HS-5 (cell line): ENCODE data around the gene ARHGAP31.
A peak's percentile ranks its signal among the peaks of the same experiment; 100 is the strongest.
"Not testable (repeated sequence)": the region's sequence is repeated elsewhere in the genome, so short reads cannot be mapped to it uniquely, and the experiment has no call there.

ENCODE experiments used
- DNase-seq: peaks from one replicate; pipeline ENCODE4 v3.0.0-alpha.2; 2012; ENCODE audit warnings: low read depth

ARHGAP31 gene

GRCh38 chr3:119322021-119322834 is 28.0 kb downstream of the ARHGAP31 start:
- DNase-seq, result peak; percentile 25

GRCh38 chr3:119322835-119323722 is 28.9 kb downstream of the ARHGAP31 start:
- DNase-seq, result peak; percentile 44

- no peak for DNase-seq
Observed at GRCh38 chr3:119323723-119324085, 29.5 kb downstream of the ARHGAP31 start.

- no peak for DNase-seq
Observed at GRCh38 chr3:119324899-119325298, 30.7 kb downstream of the ARHGAP31 start.

GRCh38 chr3:119326976-119327375 is 32.8 kb downstream of the ARHGAP31 start:
- no peak for DNase-seq

GRCh38 chr3:119329551-119329950 is 35.4 kb downstream of the ARHGAP31 start:
- no peak for DNase-seq

- DNase-seq, result no peak
Observed at GRCh38 chr3:119330181-119330580, 36.0 kb downstream of the ARHGAP31 start.

GRCh38 chr3:119330858-119331257 is 36.7 kb downstream of the ARHGAP31 start:
- no peak for DNase-seq

GRCh38 chr3:119331661-119332060 is 37.5 kb downstream of the ARHGAP31 start:
- DNase-seq, result no peak

GRCh38 chr3:119333773-119334509 is 39.8 kb downstream of the ARHGAP31 start:
- no peak for DNase-seq

GRCh38 chr3:119336823-119337222 is 42.6 kb downstream of the ARHGAP31 start:
- DNase-seq, result no peak

- DNase-seq, result not testable (repeated sequence)
Observed at GRCh38 chr3:119337407-119337806, 43.2 kb downstream of the ARHGAP31 start.

- no peak for DNase-seq
Observed at GRCh38 chr3:119338754-119339153, 44.6 kb downstream of the ARHGAP31 start.

GRCh38 chr3:119340014-119340413 is 45.8 kb downstream of the ARHGAP31 start:
- no peak for DNase-seq

GRCh38 chr3:119340446-119340845 is 46.3 kb downstream of the ARHGAP31 start:
- DNase-seq, result no peak

- DNase-seq, result no peak
Observed at GRCh38 chr3:119342176-119342575, 48.0 kb downstream of the ARHGAP31 start.

GRCh38 chr3:119343719-119344118 is 49.5 kb downstream of the ARHGAP31 start:
- no peak for DNase-seq

GRCh38 chr3:119346076-119346496 is 51.9 kb downstream of the ARHGAP31 start:
- DNase-seq, result no peak

GRCh38 chr3:119347036-119347435 is 52.9 kb downstream of the ARHGAP31 start:
- DNase-seq, result no peak

- no peak for DNase-seq
Observed at GRCh38 chr3:119349354-119350041, 55.3 kb downstream of the ARHGAP31 start.

GRCh38 chr3:119350114-119350513 is 55.9 kb downstream of the ARHGAP31 start:
- no peak for DNase-seq

GRCh38 chr3:119351581-119351980 is 57.4 kb downstream of the ARHGAP31 start:
- no peak for DNase-seq
